ENCODE data around the gene GPR85.
A peak's percentile ranks its signal among the peaks of the same experiment; 100 is the strongest.
"Not testable (repeated sequence)": the region's sequence is repeated elsewhere in the genome, so short reads cannot be mapped to it uniquely, and the experiment has no call there.

GPR85 gene

GRCh38 chr7:113084496-113085172 lies 2.0 kb downstream of the GPR85 start:
- no peak for FAIRE-seq

GRCh38 chr7:113083816-113084495 lies 2.7 kb downstream of the GPR85 start:
- no peak for FAIRE-seq
- DNase-seq (ENCODE audit: insufficient read length, low spot score) = no peak

More at GRCh38 chr7:113084496-113085172, 2.0 kb downstream of the GPR85 start:
- no peak for DNase-seq (ENCODE audit: insufficient read length, low spot score)

GRCh38 chr7:113083132-113083815 lies 3.4 kb downstream of the GPR85 start:
- FAIRE-seq = no peak
- DNase-seq (ENCODE audit: insufficient read length, low spot score) = no peak

- FAIRE-seq (no peak), DNase-seq (ENCODE audit: insufficient read length, low spot score) (no peak)
Observed at GRCh38 chr7:113078331-113078730, 8.3 kb downstream of the GPR85 start.

GRCh38 chr7:113076703-113077102 lies 9.9 kb downstream of the GPR85 start:
- FAIRE-seq (no peak), DNase-seq (ENCODE audit: insufficient read length, low spot score) (no peak)

GRCh38 chr7:113071465-113071864 lies 15.2 kb downstream of the GPR85 start:
- peak; percentile 61 for FAIRE-seq
- no peak for DNase-seq (ENCODE audit: insufficient read length, low spot score)

GRCh38 chr7:113062499-113062898 lies 24.1 kb downstream of the GPR85 start:
- FAIRE-seq (no peak), DNase-seq (ENCODE audit: insufficient read length, low spot score) (no peak)

GRCh38 chr7:113060100-113060499 lies 26.5 kb downstream of the GPR85 start:
- no peak for DNase-seq (ENCODE audit: insufficient read length, low spot score)
- FAIRE-seq = no peak

GRCh38 chr7:113054938-113055337 lies 31.7 kb downstream of the GPR85 start:
- FAIRE-seq = no peak
- no peak for DNase-seq (ENCODE audit: insufficient read length, low spot score)

GRCh38 chr7:113054272-113054671 lies 32.4 kb downstream of the GPR85 start:
- FAIRE-seq; DNase-seq (ENCODE audit: insufficient read length, low spot score): not testable (repeated sequence)

- not testable (repeated sequence) for FAIRE-seq; DNase-seq (ENCODE audit: insufficient read length, low spot score)
Observed at GRCh38 chr7:113049221-113049620, 37.4 kb downstream of the GPR85 start.

GRCh38 chr7:113046453-113046852 lies 40.2 kb downstream of the GPR85 start:
- no peak for FAIRE-seq
- DNase-seq (ENCODE audit: insufficient read length, low spot score) = no peak

- FAIRE-seq (no peak), DNase-seq (ENCODE audit: insufficient read length, low spot score) (no peak)
Observed at GRCh38 chr7:113045379-113045778, 41.2 kb downstream of the GPR85 start.

GRCh38 chr7:113044394-113044793 lies 42.2 kb downstream of the GPR85 start:
- no peak for DNase-seq (ENCODE audit: insufficient read length, low spot score)
- FAIRE-seq = no peak

- DNase-seq (ENCODE audit: insufficient read length, low spot score) = no peak
- FAIRE-seq = no peak
Observed at GRCh38 chr7:113040849-113041248, 45.8 kb downstream of the GPR85 start.

GRCh38 chr7:113033959-113034358 lies 52.7 kb downstream of the GPR85 start:
- FAIRE-seq = no peak

More at GRCh38 chr7:113033959-113034358, 52.7 kb downstream of the GPR85 start:
- no peak for DNase-seq (ENCODE audit: insufficient read length, low spot score)
